Coronary artery (tissue), 2 donors: ENCODE results near the gene ANKRD39.
"Not testable (repeated sequence)": the region's sequence is repeated elsewhere in the genome, so short reads cannot be mapped to it uniquely, and the experiment has no call there.

Experiments
- DNase-seq: peaks from one replicate; pipeline ENCODE4 v3.0.0-alpha.2; 2017; ENCODE audit warnings: low spot score
- H3K27ac ChIP-seq, 2 donors: fragments of 200-600 bp; sonication (generic); one replicate each; pipeline ENCODE4 v1.5.1; 2016 to 2019
- H3K4me3 ChIP-seq: fragments of 200-600 bp; sonication (generic); 2 replicates; pipeline ENCODE4 v1.5.1; 2016; ENCODE audit warnings: mild to moderate bottlenecking, moderate library complexity
- CTCF ChIP-seq: fragments of 200-600 bp; sonication (generic); IDR thresholded peaks from one replicate; pipeline ENCODE4 v1.5.1; 2019; ENCODE audit warnings: antibody characterized with exemption

Gene ANKRD39

GRCh38 chr2:96866986-96867755 is 9.4 kb upstream of the ANKRD39 start:
- Histone ChIP-seq H3K4me3 (peak overlapping the region; percentile 100), H3K27ac (peak overlapping the region; percentile 96 to 100)
- TF ChIP-seq CTCF: no peak
- DNase-seq: no peak

- no peak for TF ChIP-seq CTCF
- Histone ChIP-seq H3K4me3 (peak overlapping the region; percentile 100), H3K27ac (peak overlapping the region; percentile 96 to 100)
- no peak for DNase-seq
Measured at GRCh38 chr2:96866586-96866985, 8.8 kb upstream of the ANKRD39 start.

GRCh38 chr2:96866149-96866548 is 8.3 kb upstream of the ANKRD39 start:
- DNase-seq: no peak
- peak overlapping the region; percentile 100 for H3K4me3 ChIP-seq
- no peak for TF ChIP-seq CTCF
- peak overlapping the region; percentile 96 to 100 for H3K27ac ChIP-seq

GRCh38 chr2:96865654-96866053 is 7.8 kb upstream of the ANKRD39 start:
- Histone ChIP-seq H3K4me3 (peak overlapping the region; percentile 100), H3K27ac (peak overlapping the region in 1 of 2 donors; percentile 100)
- TF ChIP-seq CTCF: no peak
- no peak for DNase-seq

GRCh38 chr2:96864343-96865091 is 6.7 kb upstream of the ANKRD39 start:
- TF ChIP-seq CTCF: no peak
- H3K27ac ChIP-seq: peak overlapping the region in 1 of 2 donors; percentile 26
- H3K4me3 ChIP-seq: no peak overlapping the region
- DNase-seq: no peak

GRCh38 chr2:96863575-96864342 is 5.9 kb upstream of the ANKRD39 start:
- DNase-seq: no peak
- no peak for TF ChIP-seq CTCF
- Histone ChIP-seq H3K27ac (peak overlapping the region in 1 of 2 donors; percentile 17), H3K4me3 (no peak overlapping the region)

DNA sequence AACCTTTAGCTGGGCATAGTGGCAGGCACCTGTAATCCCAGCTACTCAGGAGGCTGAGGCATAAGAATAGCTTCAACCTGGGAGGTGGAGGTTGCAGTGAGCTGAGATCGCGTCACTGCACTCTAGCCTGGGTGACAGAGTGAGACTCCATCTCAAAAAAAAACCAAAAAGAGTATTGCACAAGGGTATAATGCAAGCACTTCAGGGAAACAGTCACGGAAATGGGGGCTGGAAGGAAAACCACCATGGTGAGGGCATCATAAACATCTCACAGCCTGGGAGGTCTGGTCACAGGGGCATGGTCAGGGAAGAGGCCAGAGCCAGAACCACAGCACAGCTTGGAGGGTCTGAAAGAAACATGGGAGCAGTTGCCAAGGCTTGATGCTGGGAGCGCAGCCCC is 5.2 kb upstream of the ANKRD39 start:
- H3K4me3 ChIP-seq, H3K27ac ChIP-seq, DNase-seq: not testable (repeated sequence)
